ENCODE measurements around the gene RHEX. TPM values are rescaled to one million over a fixed set of nuclear protein-coding genes. Genes with fewer than 3 reads are reported as not detected.
A peak's percentile ranks its signal among the peaks of the same experiment; 100 is the strongest.
"Not testable (repeated sequence)": the region's sequence is repeated elsewhere in the genome, so short reads cannot be mapped to it uniquely, and the experiment has no call there.

Gene RHEX, protein sequence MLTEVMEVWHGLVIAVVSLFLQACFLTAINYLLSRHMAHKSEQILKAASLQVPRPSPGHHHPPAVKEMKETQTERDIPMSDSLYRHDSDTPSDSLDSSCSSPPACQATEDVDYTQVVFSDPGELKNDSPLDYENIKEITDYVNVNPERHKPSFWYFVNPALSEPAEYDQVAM
- not detected for total RNA-seq

DNA sequence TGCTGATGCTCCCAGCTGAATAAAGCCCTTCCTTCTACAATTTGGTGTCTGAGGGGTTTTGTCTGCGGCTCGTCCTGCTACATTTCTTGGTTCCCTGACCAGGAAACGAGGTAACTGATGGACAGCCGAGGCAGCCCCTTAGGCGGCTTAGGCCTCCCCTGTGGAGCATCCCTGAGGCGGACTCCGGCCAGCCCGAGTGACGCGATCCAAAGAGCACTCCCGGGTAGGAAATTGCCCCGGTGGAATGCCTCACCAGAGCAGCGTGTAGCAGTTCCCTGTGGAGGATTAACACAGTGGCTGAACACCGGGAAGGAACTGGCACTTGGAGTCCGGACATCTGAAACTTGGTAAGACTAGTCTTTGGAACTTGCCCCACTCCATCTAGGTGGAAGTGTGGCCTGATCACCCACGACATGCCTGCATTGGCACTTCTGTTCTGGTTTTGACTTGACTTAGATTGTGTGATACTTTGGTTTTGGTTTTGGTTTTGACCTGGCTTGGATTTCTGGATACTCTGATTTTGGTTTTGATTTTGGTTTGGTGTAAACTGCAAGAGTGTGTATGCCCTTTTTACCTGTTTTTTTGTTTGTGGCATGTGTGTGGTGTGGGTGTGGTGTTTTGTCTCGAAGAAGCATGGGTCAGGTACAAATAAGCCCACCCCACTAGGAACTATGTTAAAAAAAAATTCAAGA is at the start of gene RHEX:
RHEX (plus strand) TSS at position 255 of the 692 bp plus-strand sequence. CDS start 44,656 bp downstream, outside the sequence.
- ATAC-seq; H3K27me3 Mint-ChIP-seq (ENCODE audit: low read depth); H3K9me3 Mint-ChIP-seq; H3K4me3 Mint-ChIP-seq; DNase-seq; H3K36me3 Mint-ChIP-seq (ENCODE audit: insufficient read depth): not testable (repeated sequence)
- peaks cover 34% of the 10 kb centered on the region for H3K4me1 Mint-ChIP-seq (ENCODE audit: low read depth)

GRCh38 chr1:206003854-206004800 is 48.8 kb upstream of the RHEX start:
- Mint-ChIP-seq H3K9me3 (no peaks in the 10 kb centered on the region), H3K36me3 (ENCODE audit: insufficient read depth) (no peaks in the 10 kb centered on the region), H3K27me3 (ENCODE audit: low read depth) (peaks cover 11% of the 10 kb centered on the region), H3K4me3 (no peak overlapping the region), H3K4me1 (ENCODE audit: low read depth) (peaks cover 21% of the 10 kb centered on the region)
- no peak for DNase-seq
- no peak for ATAC-seq

DNA sequence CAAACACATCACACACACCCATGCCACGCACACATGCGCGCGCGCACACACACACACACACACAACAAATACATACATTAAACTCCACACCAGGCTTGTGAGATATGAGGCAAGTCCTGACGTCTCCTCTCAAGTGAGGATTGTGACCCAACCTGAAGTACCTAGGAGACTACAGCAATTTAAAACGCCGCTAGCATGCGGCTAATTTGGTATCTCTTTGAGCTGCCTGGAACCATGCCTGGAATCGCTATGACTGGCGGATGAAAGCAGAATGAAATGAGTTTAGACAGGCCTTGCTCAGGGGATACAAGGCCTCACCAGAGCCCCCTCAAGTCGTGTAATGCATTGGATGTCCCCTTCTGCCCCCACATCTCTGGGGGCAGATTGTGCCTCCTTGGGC is 48.1 kb upstream of the RHEX start:
- peaks cover 21% of the 10 kb centered on the region for H3K4me1 Mint-ChIP-seq (ENCODE audit: low read depth)
- DNase-seq (no peak), ATAC-seq (no peak)
- H3K4me3 Mint-ChIP-seq: no peak overlapping the region
- H3K9me3 Mint-ChIP-seq: no peaks in the 10 kb centered on the region
- H3K36me3 Mint-ChIP-seq (ENCODE audit: insufficient read depth): no peaks in the 10 kb centered on the region
- peaks cover 11% of the 10 kb centered on the region for H3K27me3 Mint-ChIP-seq (ENCODE audit: low read depth)

GRCh38 chr1:206005234-206005633 is 47.7 kb upstream of the RHEX start:
- Mint-ChIP-seq H3K36me3 (ENCODE audit: insufficient read depth) (no peaks in the 10 kb centered on the region), H3K9me3 (no peaks in the 10 kb centered on the region), H3K4me1 (ENCODE audit: low read depth) (peaks cover 21% of the 10 kb centered on the region), H3K27me3 (ENCODE audit: low read depth) (peaks cover 11% of the 10 kb centered on the region), H3K4me3 (no peak overlapping the region)
- DNase-seq: no peak
- no peak for ATAC-seq

GRCh38 chr1:206005778-206006180 is 47.2 kb upstream of the RHEX start:
- no peak for DNase-seq
- no peak overlapping the region for H3K4me3 Mint-ChIP-seq

DNA sequence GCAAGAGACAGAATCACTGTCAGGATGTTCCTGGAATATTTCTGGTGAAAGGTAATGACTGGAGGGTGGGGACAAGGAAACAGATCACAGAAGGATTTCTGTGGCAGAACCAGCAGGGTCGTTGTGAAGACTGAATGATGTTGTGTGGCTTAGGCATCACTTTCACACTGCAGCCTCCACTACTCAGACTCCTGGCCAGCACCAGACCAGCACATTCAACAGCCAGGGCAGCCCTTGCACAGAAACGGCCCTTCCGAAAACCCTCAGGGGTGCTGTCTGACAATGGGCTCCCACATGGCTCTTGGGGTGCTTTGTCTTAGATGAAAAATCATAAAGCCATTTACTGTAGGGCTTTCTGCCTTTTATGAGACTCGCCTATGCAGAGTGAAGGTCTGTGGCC is 46.0 kb upstream of the RHEX start:
- ATAC-seq: no peak

More at GRCh38 chr1:206005778-206006180, 47.2 kb upstream of the RHEX start:
- Mint-ChIP-seq H3K4me1 (ENCODE audit: low read depth) (peaks cover 20% of the 10 kb centered on the region), H3K36me3 (ENCODE audit: insufficient read depth) (no peaks in the 10 kb centered on the region), H3K27me3 (ENCODE audit: low read depth) (peaks cover 11% of the 10 kb centered on the region), H3K9me3 (no peaks in the 10 kb centered on the region)
- ATAC-seq: no peak

DNA sequence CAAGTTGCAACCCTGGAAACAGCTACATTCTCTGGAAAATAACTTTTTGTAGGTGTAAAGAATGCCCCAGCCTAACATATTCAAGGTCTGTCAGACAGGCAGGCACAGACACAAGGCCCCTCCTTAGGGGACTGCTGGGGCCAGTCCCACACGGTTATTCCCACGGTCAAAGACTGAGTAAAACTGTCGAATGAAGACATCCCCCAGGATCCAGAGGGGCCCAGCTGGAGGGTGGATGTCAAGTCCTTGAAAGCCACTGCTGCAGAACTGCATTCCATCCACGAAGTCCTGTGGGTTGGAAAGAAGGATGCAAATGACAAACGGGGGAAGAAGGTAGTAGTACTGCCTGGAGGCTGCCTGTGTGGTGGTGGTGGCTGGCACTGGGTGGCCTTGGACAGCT is 42.9 kb upstream of the RHEX start:
- no peaks in the 10 kb centered on the region for H3K9me3 Mint-ChIP-seq
- H3K27me3 Mint-ChIP-seq (ENCODE audit: low read depth): peaks cover 5% of the 10 kb centered on the region
- no peaks in the 10 kb centered on the region for H3K36me3 Mint-ChIP-seq (ENCODE audit: insufficient read depth)
- no peak for ATAC-seq
- H3K4me1 Mint-ChIP-seq (ENCODE audit: low read depth): peaks cover 19% of the 10 kb centered on the region
- DNase-seq: no peak
- H3K4me3 Mint-ChIP-seq: no peak overlapping the region

More for the DNA sequence above, 46.0 kb upstream of the RHEX start:
- H3K27me3 Mint-ChIP-seq (ENCODE audit: low read depth): peaks cover 11% of the 10 kb centered on the region
- no peaks in the 10 kb centered on the region for H3K9me3 Mint-ChIP-seq
- peaks cover 16% of the 10 kb centered on the region for H3K4me1 Mint-ChIP-seq (ENCODE audit: low read depth)
- H3K4me3 Mint-ChIP-seq: no peak overlapping the region
- DNase-seq: no peak
- H3K36me3 Mint-ChIP-seq (ENCODE audit: insufficient read depth): no peaks in the 10 kb centered on the region

DNA sequence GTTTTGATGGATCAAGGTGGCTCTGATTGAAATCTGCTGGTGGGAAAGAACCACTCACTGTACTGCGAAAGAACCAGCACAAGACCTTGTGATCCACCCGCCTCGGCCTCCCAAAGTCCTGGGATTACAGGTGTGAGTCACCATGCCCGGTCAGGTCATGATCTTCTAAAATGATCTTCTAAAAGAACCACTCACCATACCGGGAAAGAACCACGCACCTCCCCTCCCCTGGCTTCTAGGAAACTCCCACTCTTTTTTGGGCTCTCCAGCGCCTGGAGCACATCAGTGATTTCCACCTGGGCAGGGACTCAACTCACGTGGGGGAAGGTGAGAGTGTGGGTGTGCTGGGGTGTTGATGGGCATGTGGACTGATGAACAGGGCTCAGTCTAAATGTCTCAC is 41.9 kb upstream of the RHEX start:
- Mint-ChIP-seq H3K9me3 (no peaks in the 10 kb centered on the region), H3K27me3 (ENCODE audit: low read depth) (peaks cover 5% of the 10 kb centered on the region), H3K36me3 (ENCODE audit: insufficient read depth) (no peaks in the 10 kb centered on the region), H3K4me1 (ENCODE audit: low read depth) (peaks cover 19% of the 10 kb centered on the region), H3K4me3 (no peak overlapping the region)
- ATAC-seq (peak in 1 of 2 donors; percentile 12), DNase-seq (no peak)

- DNase-seq (no peak), ATAC-seq (peak; percentile 73 to 74)
- H3K9me3 Mint-ChIP-seq: no peaks in the 10 kb centered on the region
- H3K27me3 Mint-ChIP-seq (ENCODE audit: low read depth): no peaks in the 10 kb centered on the region
- H3K4me1 Mint-ChIP-seq (ENCODE audit: low read depth): peaks cover 19% of the 10 kb centered on the region
- H3K36me3 Mint-ChIP-seq (ENCODE audit: insufficient read depth): no peaks in the 10 kb centered on the region
- no peak overlapping the region for H3K4me3 Mint-ChIP-seq
Observed at GRCh38 chr1:206012086-206012859, 40.7 kb upstream of the RHEX start.

DNA sequence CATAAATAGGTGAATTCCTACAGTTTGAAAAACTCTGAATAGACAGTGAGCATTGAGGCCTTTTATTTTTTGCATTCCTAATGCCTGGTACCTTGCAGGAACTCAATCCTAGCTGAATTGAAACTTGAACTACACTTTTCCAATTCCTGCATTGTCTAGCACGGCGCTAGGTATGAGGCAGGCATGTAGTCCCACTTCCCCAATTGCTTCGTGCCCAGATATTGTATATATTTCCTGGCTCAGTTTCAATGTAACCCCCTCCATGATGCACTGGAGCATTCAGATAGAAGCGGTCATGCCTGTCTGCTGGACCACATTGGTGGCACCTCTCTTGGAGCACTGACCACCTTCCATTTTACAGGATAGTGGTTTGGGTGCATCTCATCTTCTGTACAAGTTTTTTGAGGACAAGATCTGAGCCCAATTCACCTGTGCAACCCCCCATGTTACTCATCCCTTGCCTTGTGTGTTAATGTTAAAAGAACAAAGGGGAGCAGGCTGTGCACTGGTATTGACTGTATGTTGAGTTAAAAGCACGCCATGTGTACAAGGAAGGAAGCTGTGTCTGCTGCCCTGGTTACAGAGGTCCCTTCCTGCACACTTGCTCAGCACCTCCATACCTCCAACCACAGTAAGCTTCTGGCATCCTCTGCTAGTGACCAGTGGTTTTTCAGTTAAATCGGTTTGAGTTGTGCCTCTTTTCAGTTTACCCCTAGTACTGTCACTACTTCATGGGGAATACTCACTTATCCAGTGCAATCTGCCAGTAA is 39.8 kb upstream of the RHEX start:
- DNase-seq: no peak
- no peaks in the 10 kb centered on the region for H3K36me3 Mint-ChIP-seq (ENCODE audit: insufficient read depth)
- H3K4me3 Mint-ChIP-seq: no peak overlapping the region
- ATAC-seq: no peak
- H3K4me1 Mint-ChIP-seq (ENCODE audit: low read depth): peaks cover 19% of the 10 kb centered on the region
- no peaks in the 10 kb centered on the region for H3K27me3 Mint-ChIP-seq (ENCODE audit: low read depth)
- no peaks in the 10 kb centered on the region for H3K9me3 Mint-ChIP-seq

- Mint-ChIP-seq H3K36me3 (ENCODE audit: insufficient read depth) (no peaks in the 10 kb centered on the region), H3K4me1 (ENCODE audit: low read depth) (peaks cover 19% of the 10 kb centered on the region), H3K9me3 (no peaks in the 10 kb centered on the region), H3K27me3 (ENCODE audit: low read depth) (no peaks in the 10 kb centered on the region), H3K4me3 (no peak overlapping the region)
- DNase-seq (no peak), ATAC-seq (no peak)
Observed at GRCh38 chr1:206014601-206015000, 38.4 kb upstream of the RHEX start.

GRCh38 chr1:206015071-206015470 is 37.9 kb upstream of the RHEX start:
- peaks cover 19% of the 10 kb centered on the region for H3K4me1 Mint-ChIP-seq (ENCODE audit: low read depth)
- DNase-seq: no peak
- H3K4me3 Mint-ChIP-seq: no peak overlapping the region
- H3K27me3 Mint-ChIP-seq (ENCODE audit: low read depth): no peaks in the 10 kb centered on the region
- ATAC-seq: no peak
- no peaks in the 10 kb centered on the region for H3K9me3 Mint-ChIP-seq
- H3K36me3 Mint-ChIP-seq (ENCODE audit: insufficient read depth): no peaks in the 10 kb centered on the region

DNA sequence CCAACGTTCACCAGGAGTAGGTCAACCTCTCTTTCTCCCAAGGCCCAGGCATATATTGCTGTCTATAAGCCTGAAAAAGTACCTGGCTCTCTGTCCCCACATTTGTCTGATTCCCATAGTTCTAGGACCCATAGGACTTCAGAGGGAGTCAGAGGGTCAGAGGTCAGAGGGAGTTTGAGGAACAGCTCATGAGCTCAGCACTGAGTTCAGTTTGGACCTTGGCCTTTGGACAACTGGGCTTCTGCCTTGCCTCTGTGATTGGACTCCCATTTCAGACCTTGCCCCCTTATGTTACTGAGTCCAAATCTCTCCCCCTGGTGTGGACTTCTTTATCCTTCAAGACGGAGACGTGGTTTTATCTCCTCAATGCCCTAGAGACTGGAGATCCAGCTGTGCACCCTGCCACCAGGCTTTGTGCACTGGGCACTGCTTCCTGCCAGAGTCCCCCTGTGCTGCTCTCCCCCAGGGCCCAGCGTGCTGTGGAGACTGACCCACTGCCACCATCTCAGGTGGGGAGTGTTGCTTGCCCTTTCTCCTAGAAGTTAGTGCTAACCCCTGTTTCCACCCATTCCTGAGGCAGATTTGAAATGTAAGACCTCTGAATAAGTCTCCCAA is 32.5 kb upstream of the RHEX start:
- Mint-ChIP-seq H3K4me3 (no peak overlapping the region), H3K9me3 (no peaks in the 10 kb centered on the region), H3K36me3 (ENCODE audit: insufficient read depth) (no peaks in the 10 kb centered on the region), H3K4me1 (ENCODE audit: low read depth) (no peaks in the 10 kb centered on the region), H3K27me3 (ENCODE audit: low read depth) (peaks cover 12% of the 10 kb centered on the region)
- DNase-seq (no peak), ATAC-seq (no peak)
